ENCODE data around the gene FOSL2. TPM values are rescaled to one million over a fixed set of nuclear protein-coding genes. Genes with fewer than 3 reads are reported as not detected.

Gene FOSL2
- total and polyA plus RNA-seq, 2 donors (not counting 1 experiment from before 2014, with no cell fraction given) = 2.5 to 37.7 TPM

DNA sequence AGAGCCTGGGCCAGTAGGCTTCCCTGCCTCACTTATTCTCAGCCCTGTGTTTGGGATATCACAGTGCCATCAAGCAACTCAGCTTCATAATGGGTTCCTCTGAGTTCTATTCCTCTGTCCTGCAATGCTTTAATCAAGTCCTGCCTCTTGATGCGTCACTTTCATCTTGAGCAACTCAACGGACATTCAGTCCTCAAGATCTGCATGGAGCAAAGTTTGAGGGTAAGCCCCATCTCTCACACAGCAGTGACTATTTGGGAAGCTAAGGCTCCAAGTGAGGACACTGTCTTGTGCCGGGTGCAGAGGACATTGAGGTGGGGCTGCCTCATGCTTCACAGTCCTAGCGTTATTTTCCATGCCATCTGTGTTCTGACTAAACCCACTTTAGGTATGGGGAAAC, 52.3 kb downstream of the FOSL2 start:
- H3K36me3 ChIP-seq (replicated peaks in 1 of 2; ENCODE audit: control extremely low read depth in 1 of 2, control insufficient read depth in 1 of 2, extremely low read depth in 1 of 2, insufficient read depth in 2 of 2, low read length in 1 of 2) = no peaks in the 10 kb centered on the region
- peaks cover 18% of the 10 kb centered on the region for H3K27me3 Mint-ChIP-seq
- TF ChIP-seq, protein P1, sequence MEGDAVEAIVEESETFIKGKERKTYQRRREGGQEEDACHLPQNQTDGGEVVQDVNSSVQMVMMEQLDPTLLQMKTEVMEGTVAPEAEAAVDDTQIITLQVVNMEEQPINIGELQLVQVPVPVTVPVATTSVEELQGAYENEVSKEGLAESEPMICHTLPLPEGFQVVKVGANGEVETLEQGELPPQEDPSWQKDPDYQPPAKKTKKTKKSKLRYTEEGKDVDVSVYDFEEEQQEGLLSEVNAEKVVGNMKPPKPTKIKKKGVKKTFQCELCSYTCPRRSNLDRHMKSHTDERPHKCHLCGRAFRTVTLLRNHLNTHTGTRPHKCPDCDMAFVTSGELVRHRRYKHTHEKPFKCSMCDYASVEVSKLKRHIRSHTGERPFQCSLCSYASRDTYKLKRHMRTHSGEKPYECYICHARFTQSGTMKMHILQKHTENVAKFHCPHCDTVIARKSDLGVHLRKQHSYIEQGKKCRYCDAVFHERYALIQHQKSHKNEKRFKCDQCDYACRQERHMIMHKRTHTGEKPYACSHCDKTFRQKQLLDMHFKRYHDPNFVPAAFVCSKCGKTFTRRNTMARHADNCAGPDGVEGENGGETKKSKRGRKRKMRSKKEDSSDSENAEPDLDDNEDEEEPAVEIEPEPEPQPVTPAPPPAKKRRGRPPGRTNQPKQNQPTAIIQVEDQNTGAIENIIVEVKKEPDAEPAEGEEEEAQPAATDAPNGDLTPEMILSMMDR (IDR thresholded peaks at IDR 0.05) = no peak
- no peak for TF ChIP-seq EZH2 (IDR thresholded peaks at IDR 0.05; ENCODE audit: borderline replicate concordance, insufficient read depth, low read depth, low read length, poor library complexity, severe bottlenecking)
- no peaks in the 10 kb centered on the region for H3K4me1 ChIP-seq (ENCODE audit: control insufficient read depth in 2 of 2, insufficient read depth in 2 of 2, low read length in 2 of 2)
- H3K4me2 ChIP-seq (replicated peaks; ENCODE audit: low read depth, low read length, poor library complexity, severe bottlenecking) = no peak overlapping the region
- no peak overlapping the region for H2AFZ ChIP-seq (ENCODE audit: insufficient read depth, low read depth, low read length, poor library complexity, severe bottlenecking)
- no peak for DNase-seq
- H3K27me3 ChIP-seq (replicated peaks in 1 of 4; ENCODE audit: control extremely low read depth in 1 of 4, control insufficient read depth in 3 of 4, insufficient read depth in 4 of 4, low read length in 3 of 4) = no peaks in the 10 kb centered on the region
- no peaks in the 10 kb centered on the region for H3K4me1 Mint-ChIP-seq
- no peak overlapping the region for H3K4me3 ChIP-seq (ENCODE audit: control extremely low read depth in 1 of 5, extremely low read depth in 1 of 5, insufficient read depth in 1 of 5, low read depth in 2 of 5, low read length in 4 of 5)
- no peak overlapping the region for H3K27ac ChIP-seq (ENCODE audit: low read length in 2 of 2)
- H3K9me3 Mint-ChIP-seq (ENCODE audit: insufficient read depth) = no peaks in the 10 kb centered on the region
- H4K20me1 ChIP-seq (ENCODE audit: control insufficient read depth, insufficient read depth, low read length, poor library complexity, severe bottlenecking) = no peaks in the 10 kb centered on the region
- no peak overlapping the region for H3K4me3 Mint-ChIP-seq
- intact Hi-C loops (cut with micrococcal nuclease) = no loop called here
- no peak overlapping the region for H3K27ac Mint-ChIP-seq
- H3K9me3 ChIP-seq (ENCODE audit: control extremely low read depth in 1 of 3, control insufficient read depth in 2 of 3, insufficient read depth in 1 of 3, low read length in 2 of 3) = no peaks in the 10 kb centered on the region
- WGBS (ENCODE audit: insufficient coverage) = 100% methylated on average over 3 of the region's 4 CpGs
- no peak for ATAC-seq (ENCODE audit: low read depth)
- no peaks in the 10 kb centered on the region for H3K79me2 ChIP-seq (ENCODE audit: control insufficient read depth, insufficient read depth, low read length)
- no peak overlapping the region for H3K9ac ChIP-seq (ENCODE audit: low read length)
- POLR2A ChIA-PET = no interaction called here
- CTCF ChIA-PET = no interaction called here

DNA sequence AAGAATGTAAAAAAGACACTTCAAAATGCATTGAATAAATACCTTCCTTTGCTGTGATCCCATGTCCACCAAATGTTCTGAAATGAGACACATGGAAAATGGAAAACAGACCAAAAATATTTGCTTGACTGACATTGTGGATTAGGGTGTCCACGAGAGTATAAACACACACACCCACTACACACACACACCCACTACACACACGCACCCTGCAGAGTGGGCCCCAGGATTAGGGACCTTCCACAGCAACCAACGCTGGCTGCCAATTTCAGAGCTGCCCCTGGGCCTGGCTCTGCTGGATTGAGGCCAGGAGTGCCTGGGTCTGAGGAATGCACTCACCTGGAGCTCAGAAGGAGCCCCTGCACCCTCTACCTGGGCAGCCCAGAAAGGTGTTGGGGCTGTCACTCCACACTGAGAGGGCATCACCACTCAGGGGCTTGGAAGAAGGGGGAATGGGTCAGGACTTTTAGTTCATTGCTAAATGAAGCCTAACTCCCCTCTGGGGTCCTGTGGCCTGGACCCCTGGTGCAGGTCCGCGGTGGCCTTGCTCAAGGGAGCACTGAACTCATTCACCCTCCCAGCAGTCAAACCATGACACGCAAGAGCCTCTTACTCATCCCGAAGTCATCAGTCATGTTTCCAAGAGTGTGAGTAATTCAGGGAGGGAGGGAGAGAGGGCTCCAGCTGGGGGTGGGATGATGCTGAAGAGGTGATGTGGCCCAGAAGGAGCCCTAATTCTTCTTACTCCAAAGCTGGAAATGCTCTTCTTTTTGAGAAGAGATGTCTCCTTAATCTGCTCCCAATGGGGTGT, 53.0 kb downstream of the FOSL2 start:
- Histone ChIP-seq H2AFZ (ENCODE audit: insufficient read depth, low read depth, low read length, poor library complexity, severe bottlenecking) (no peak overlapping the region), H3K27ac (ENCODE audit: low read length in 2 of 2) (no peak overlapping the region), H4K20me1 (ENCODE audit: control insufficient read depth, insufficient read depth, low read length, poor library complexity, severe bottlenecking) (no peaks in the 10 kb centered on the region), H3K9ac (ENCODE audit: low read length) (no peak overlapping the region), H3K27me3 (replicated peaks in 1 of 4; ENCODE audit: control extremely low read depth in 1 of 4, control insufficient read depth in 3 of 4, insufficient read depth in 4 of 4, low read length in 3 of 4) (no peaks in the 10 kb centered on the region), H3K4me3 (ENCODE audit: control extremely low read depth in 1 of 5, extremely low read depth in 1 of 5, insufficient read depth in 1 of 5, low read depth in 2 of 5, low read length in 4 of 5) (no peak overlapping the region), H3K79me2 (ENCODE audit: control insufficient read depth, insufficient read depth, low read length) (no peaks in the 10 kb centered on the region), H3K4me1 (ENCODE audit: control insufficient read depth in 2 of 2, insufficient read depth in 2 of 2, low read length in 2 of 2) (no peaks in the 10 kb centered on the region), H3K4me2 (replicated peaks; ENCODE audit: low read depth, low read length, poor library complexity, severe bottlenecking) (no peak overlapping the region), H3K36me3 (replicated peaks in 1 of 2; ENCODE audit: control extremely low read depth in 1 of 2, control insufficient read depth in 1 of 2, extremely low read depth in 1 of 2, insufficient read depth in 2 of 2, low read length in 1 of 2) (no peaks in the 10 kb centered on the region), H3K9me3 (ENCODE audit: control extremely low read depth in 1 of 3, control insufficient read depth in 2 of 3, insufficient read depth in 1 of 3, low read length in 2 of 3) (no peaks in the 10 kb centered on the region)
- CTCF ChIA-PET = interaction anchor here (1.3 kb wide), 1 partner anchor 742 kb away, joined by 5 read pairs; no protein-coding TSS in a partner anchor
- no peak for ATAC-seq (ENCODE audit: low read depth)
- Mint-ChIP-seq H3K4me1 (no peaks in the 10 kb centered on the region), H3K4me3 (no peak overlapping the region), H3K27ac (no peak overlapping the region), H3K27me3 (peaks cover 18% of the 10 kb centered on the region), H3K9me3 (ENCODE audit: insufficient read depth) (no peaks in the 10 kb centered on the region)
- DNase-seq = no peak
- no peak for TF ChIP-seq EZH2 (IDR thresholded peaks at IDR 0.05; ENCODE audit: borderline replicate concordance, insufficient read depth, low read depth, low read length, poor library complexity, severe bottlenecking)
- TF ChIP-seq, protein P1 (IDR thresholded peaks at IDR 0.05) = no peak
- WGBS (ENCODE audit: insufficient coverage) = 80% methylated on average over 2 of the region's 7 CpGs
- POLR2A ChIA-PET = no interaction called here
- intact Hi-C loops (cut with micrococcal nuclease) = no loop called here
